Kasumi-1 (cell line): ENCODE results near the gene RFX4.

Experiments
- DNase-seq, 2 experiments: peaks; one replicate each; lab custom pipeline; 2025; lab: John Stamatoyannopoulos, UW

RFX4 gene

DNA sequence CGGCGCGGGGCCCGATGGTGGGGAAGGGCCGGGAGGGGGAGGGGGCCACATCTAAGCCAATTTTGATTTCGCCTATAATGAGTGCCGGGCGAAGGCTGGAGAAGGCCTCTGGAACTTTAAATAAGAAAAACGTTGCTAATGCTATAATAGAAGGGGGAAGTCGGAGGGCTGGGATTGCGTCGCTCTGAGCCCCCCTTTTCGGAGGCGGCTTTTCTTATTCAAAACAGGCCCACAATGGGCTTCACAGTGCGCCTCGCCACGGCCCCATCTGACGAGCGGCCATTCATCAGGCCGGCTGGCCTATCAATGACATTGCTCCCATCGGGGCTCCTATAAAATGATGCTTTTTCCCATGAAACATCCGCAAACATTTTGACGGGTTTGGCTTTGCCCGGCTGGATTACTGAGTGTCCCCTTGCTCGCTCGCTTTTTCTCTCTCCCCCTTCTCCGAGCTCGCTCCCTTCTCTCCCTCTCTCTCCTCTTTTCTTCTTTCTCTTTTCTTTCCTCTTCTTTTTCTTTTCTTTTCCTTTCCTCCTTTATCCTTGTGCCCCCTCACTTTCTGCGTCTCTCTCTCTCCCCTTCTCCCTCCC is at the start of gene RFX4:
Gene RFX4 (plus strand): TSS at position 364 of the 590 bp plus-strand sequence. CDS start 317 bp downstream, outside the sequence.
- no peak for DNase-seq

DNA sequence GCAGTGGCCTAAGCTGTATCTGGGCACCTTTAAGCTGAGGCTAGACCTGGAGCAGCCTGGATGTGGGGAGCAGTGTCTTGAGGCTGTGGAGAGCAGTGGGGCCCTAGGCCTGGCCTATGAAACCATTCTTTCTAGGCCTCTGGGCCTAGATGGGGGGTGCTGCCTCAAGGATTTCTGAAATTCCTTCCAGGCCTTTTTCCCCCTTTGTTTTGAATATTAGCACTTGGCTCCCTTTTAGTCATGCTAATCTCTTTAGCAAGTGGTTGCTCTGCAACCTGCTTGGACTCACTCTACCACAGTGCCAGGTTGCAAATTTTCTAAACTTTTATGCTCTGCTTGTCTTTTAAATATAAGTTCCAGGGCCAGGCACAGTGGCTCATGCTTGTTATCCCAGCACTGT is 41.6 kb upstream of the RFX4 start:
- no peak for DNase-seq

DNA sequence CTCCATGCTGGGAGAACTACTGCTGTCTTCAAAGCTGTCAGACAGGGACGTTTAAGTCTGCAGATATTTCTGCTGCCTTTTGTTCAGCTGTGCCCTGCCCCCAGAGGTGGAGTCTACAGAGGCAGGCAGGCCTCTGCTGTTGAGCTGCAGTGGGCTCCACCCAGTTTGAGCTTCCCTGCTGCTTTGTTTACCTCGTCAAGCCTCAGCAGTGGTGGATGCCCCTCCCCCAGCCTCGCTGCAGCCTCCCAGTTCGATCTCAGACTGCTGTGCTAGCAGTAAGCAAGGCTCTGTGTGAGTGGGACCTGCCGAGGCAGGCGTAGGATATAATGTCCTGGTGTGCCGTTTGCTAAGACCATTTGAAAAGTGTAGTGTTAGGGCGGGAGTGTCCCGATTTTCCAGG is 31.4 kb upstream of the RFX4 start:
- no peak for DNase-seq

DNA sequence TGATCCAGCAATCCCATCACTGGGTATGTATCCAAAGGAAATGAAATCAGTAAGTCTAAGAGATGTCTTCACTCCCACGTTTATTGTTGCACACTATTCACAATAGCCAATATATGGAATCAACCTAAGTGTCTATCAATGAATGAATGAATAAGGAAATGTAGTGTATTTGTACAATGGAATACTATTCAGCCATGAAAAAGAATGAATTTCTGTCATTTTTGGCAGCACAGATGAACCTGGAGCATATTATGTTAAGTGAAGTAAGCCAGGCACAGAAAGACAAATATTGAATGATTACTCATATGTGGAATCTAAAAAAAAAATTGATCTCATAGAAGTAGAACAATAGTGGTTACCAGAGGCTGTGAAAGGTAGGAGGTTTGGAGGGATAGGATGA is 30.6 kb upstream of the RFX4 start:
- no peak for DNase-seq

DNA sequence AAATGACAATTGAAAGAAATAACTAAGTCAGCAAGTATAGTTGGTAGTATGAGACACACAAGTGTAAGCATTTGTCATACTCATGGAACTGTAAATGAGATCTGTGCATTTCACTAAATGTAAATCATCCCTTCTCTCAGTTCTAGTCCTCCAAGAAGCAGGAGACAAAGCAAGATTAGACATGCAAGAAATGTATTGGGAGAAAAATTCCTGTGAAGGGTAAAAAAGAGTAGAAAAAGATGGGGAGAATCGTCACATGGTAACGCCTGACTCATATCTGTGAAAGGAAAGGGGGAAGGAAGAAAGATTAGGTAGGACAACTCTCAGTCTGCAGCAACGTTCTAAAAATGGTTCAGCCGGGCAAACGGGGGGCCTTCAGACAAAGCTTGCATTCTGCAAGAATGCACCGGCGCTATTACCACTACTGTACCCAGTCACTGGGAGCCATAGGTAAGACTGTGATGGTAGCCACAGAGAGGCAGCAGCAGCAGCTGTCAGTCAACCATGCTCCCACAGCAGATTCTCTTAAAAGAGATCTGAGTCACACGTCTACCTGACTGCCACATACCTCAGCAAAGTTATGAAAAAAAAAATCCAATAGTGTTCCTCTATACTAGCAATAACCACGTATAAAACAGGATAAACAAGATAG is 18.0 kb upstream of the RFX4 start:
- DNase-seq = no peak

DNA sequence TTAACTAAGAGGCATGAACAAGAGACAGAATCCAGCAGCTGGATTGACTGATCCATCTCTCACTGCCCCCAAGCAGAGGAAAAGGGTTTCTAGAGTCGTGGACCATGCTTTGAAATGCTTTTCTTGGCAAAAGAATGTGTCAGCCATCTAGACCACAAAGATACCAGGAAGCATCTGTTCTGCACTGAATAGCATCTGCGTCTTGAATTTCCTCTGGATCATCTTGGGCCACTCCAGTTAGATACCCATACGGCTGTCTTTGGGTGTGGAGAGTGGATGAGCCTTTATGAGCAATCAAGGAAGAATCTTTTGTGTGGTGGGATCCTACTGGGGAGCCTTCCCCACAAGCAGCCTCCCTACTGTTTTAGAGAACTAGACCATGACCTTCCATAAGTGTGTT is 16.0 kb upstream of the RFX4 start:
- DNase-seq = no peak

DNA sequence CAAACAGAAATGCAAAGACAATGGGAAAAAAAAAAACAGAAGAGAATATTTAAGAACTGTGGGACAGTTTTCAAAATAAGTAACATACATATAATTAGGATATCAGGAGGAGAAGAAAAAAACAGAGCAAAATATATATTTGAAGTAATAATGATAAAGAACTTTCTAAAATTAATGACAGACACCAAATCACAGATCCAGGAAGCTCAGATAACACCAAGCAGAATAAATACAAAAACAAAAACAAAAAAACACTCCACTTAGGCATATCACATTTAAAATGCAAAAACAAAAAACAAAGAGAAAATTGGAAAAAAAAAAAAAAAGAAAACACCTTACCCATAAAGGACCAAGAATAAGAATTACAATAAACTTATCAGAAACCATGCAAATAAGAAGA is 9.6 kb upstream of the RFX4 start:
- no peak for DNase-seq

DNA sequence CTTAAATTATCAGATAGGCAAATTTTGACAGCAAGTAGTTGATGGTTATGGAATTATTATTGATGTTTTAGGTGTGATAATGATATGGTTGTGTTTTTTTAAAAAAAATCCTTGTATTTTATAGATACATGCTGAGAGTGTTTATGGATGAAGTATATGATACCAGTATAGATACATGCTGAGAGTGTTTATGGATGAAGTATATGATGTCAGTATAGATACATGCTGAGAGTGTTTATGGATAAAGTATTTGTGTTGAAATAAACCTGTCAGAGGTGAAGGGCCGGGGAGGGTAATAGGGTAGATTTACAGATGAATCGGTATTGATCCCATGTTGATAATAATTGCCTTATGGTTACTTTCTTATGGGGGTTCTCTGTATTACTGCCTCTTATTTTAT is 6.0 kb upstream of the RFX4 start:
- no peak for DNase-seq

DNA sequence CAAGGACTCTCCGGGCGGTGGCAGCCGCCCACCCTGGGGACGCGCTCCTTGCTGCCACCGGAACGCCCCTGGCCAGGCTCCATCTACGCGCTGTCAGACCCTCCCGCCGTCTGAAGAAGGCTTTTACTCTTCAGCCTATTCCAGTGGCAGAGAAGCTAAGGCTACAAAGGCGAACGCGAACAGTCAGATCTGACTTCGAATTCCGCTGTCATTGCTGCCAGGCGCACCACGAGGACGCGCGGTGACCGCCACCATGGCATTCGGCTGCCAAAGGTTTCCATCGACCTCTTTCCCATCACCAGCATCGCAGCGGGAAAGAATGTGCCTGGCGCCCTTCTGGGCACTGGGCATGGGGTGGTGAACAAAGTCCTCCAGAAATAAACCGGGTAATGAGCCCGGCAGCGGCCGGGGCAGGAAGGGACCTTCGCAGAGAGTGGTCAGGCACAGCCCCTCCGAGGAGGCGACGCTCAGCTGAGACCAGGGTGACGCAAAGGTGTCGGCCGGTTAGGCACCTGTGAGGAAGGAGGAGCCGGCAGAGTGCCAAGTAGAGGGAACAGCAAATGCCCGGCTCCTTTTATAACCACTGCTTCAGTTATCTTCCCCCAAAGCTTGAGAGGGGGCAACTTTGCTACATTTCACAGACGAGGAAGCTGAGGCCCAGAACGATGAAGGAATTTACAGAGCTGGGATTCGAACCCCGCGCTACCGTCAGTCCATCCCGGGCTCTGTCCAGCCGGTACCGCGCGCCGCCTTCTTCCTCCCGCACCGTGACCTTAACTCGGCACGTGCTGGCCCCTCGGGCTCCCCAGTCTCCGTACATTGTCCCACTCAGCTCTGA is 1.9 kb upstream of the RFX4 start:
- no peak for DNase-seq

DNA sequence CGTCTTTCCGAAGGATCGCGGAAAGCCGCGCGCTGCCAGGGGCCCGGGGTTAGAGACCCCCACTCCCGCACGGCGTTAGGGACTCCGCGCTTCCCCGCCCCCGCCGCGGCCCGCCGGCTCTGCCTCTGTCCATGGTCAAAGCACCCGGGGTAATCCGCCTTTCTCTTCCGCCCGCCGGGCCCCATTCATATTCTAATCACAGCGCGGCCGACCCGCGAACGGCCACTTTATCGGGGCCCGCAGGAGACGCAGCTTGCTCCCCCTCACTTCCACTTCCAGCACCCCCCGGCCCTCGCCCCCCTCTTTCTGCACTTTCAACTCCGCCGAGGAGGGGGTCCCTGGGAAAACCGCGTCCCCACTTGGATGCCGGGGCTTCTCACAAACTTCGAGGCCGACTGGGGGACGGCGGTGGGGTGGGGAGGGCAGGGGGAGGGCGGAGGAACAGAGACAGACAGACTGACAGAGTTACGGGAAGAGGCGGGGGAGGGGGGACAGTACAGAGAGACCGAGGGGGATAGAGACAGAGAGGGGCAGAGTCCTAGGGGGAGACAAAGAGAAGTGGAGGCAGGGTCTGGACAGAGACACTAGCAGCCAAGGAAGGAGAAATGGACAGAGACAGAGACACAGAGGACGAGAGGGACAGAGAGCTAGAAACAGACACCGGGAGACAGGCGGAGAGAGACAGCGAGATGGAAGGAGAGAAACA is 1.1 kb upstream of the RFX4 start:
- no peak for DNase-seq

DNA sequence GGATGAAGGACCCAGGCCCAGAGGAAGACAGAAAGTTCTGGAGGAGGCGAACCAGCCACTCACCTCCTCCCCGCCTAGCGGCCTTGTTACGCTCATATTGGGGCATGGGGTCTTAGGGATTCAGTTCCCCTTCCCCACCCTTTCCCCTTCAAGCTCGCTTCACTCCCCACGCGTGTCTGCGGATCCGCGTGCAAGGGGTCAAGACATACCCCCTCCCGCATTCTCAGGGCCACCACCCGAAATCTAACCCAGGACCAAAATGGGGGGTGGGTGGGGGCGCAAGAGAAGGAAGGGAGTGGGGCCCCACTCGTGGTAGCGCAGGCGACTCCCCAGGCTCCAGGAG is 584 bp upstream of the RFX4 start:
- no peak for DNase-seq

DNA sequence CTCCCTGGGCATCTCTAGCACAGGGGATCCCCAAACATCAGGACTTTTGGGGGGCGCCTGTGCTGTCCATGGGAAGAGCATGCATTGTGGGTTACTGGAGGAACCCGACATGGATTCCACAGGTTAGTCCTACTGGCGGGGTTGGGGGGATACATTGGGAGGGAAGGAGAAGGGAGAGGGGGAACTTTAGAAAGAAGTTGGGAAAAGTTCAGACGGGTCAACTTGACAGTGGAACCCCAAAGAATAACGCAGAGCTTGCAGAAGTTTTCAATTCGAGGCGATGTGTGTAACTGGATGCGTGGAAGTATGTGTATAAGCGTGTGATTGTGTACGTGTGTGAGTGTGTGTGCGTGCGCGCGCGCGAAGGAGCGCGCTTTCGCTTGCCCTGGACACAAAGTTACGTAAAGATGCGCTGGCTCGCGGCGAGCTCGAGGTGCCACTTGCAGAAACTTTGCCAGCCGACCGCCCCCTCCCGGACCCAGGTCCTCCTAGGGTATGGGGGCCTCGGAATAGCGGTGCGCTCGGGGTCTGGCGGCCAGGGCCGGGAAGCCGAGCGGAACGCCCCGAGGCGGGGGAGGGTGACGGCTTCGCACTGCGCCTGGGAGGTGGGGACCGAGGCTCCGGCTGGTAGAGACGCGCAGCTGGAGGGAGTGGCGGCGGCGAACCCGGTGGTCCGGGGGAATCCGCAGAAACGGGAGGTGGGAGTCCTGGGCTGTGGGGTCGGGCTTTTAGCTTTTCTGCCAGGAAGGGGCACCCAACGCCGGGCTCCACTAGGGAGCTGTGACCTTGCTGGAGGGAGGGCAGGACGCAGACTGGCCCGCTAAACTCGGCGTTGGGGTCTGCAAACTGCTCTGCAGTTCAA is 669 bp downstream of the RFX4 start:
- DNase-seq = no peak

DNA sequence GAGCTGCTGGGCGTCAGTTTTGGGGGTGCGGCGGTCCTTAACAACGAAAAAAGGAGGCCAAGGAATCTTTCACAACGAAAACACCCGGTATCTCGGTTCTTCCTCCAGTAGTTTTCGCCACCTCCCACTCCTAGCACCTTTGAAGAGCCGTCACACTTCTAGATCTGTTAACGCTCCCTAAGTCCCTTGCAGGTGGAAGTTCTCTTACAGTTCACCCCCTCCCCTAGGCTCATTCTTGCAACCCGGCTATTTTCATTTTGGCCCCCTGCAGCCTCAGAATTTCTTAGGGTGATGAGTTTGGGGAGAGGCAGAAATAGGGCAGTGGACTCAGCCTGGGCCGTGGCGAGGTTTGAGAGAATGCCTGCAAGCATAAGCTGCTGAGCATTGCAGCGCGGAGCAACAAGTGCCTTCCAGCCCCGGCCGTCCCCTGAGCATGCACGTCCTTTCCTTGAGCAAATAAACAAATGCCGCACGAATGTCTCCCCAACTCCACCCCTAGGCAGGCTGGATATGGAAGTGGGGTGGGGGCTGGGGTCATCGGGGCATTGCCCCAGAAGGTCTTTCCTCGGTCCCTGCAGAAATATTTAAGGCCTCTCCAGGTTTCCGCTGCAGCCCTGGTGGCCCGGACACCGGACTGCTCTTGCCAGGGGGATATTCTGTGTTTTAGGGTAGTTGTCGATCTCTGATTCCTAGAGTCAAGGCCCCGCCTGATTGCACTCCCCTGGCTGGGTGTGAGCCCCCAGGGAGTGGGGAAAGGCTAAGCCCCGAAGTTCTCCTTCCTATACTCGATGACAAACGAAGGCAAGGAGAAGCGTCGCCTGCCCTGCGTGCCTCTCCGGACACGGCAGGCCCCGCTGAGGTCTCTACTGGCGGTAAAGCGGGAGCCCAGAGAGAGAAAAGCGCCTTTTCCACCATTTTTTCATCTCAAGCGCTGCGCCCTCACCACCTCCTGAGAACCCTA is 1.6 kb downstream of the RFX4 start:
- no peak for DNase-seq

DNA sequence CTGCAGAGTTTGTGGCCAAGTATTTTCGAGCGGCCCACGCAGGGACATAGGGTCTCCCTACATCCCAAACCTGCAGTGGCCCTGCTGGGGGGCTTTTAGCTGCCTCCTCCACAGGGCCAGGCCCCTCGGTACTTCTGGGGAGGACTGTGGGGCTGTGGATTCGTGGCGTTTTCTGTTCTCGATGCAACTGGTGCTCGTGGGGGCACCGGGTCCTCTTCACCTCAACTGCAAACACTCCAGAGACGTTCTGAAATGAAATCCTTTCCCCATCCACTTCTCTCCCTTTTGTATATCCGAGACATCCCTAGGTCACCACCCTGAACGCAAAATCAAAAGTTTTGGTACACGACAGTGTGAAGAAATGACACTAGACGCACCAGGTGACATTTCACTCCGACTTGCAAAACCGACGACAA is 2.3 kb downstream of the RFX4 start:
- DNase-seq = no peak

DNA sequence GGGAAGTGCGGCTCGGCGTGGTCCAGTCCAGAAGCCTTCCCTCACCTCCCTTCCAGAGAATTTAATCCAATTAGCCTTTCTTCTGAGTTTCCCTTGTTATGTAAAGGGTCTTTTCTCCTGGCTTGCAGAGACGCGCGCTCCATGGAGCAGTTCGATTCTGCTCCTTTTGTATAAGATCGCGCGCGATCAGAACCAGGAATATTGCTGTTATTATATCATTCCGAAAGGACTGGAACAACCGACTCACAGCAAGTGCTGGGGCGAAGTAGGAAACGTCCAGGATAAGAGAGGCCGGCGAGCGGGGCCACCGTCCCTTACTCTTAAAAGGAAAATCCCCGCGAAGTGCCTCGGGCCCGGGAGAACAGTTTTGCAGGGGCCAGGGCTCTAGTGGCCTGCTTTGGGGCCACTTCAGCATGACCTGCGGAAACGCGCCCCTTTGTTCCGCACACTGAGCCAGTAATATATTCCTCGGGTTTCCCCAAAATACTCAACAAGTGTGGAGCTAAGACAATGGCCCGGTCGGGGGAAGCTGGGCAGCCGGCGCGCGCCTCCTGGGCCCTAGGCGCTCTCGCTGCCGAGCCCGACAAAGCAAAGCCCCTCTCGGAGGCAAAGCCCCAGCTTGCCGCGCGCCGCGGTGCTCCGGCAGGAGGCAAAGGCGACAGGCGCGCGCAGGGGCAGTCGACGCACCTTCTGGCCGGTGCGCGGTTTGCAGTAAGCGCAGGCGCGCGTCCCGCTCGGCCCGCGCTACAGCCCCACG is 2.9 kb downstream of the RFX4 start:
- DNase-seq = no peak

DNA sequence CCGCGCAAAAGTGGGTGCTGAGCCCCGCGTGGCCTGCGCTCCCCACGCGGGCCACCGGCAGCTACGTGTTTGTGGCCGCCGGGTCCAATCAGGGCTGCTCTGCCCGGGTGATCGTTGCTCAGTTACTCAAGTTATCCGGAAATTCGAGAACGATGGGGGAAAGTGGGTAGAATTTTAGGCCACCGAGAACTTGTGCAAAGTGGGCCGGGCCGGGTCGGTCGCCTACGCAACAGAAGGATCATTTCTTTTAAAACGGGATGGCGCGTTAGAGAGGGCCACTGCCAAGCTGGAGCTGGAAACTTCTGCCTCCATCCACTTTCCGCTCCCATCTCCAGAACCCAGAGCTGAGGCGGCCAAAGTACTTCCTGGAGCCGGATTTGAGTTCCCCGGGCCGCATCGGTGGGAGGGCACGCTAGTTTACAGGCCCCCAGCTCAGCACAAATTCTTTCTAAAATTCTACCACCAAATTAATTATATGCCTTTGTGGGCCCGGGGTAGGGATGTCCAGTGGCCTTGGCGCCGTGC is 3.5 kb downstream of the RFX4 start:
- DNase-seq = no peak

DNA sequence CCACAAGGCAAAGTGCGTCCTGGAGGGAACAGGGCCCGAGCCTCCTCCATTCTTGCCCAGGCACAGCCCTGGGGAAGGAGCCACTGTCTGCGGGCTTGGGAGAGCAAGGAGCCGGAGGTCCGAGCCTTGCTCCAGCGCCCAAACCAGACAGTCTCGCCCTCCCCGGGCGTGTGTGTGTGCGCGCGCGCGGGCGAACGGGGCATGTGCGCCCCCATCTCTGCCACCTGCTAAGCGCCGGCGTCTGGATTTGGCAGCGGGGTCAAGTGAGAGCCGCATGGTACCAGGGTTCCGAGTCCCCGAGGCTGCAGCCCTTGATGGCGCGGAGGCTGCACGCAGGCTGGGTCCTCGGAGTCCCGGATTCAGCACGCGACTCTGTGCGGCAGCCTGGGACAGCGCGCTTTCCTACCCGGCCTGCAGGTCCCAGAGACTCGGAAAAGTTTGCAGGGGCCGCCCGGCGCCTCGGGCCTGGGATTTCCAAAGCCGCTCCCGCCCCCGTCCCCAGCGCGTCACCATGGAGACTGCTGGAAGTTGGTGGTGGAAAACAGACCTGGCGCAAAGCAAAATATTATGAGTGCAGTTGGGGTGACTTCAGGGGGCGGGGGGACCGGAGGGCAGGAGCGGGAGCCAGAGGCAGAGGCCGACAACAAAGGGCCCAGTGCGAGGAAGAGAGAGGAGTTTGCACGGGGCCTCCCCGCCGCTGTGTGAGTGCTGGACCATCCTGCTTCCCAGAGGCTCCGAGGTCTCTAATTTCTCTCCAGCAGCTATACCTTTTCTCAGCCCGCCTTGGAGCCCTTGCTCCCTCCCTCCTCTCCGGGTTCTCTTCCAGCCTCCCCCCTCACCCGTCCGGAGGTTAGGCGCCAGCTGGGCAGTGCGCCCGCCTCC is 4.2 kb downstream of the RFX4 start:
- DNase-seq = no peak

DNA sequence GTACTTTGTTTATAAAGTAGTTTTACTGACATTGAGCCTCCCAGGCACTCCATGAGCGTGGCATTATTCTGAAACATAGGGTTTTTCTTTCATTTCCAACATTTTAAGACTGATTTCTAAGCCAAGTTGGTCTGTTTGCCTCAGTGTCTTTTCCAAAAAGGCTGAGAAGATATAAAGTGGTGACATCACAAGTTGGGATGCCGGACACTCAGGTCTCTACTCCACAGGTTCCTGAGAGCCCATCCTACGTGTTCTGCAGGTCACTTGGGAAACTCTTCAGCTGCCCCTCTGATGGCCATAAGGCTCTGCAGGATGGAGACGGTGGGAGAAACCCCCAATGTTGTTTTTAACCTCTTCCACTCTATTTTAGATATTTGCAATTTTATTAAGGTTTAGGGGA is 6.0 kb downstream of the RFX4 start:
- no peak for DNase-seq

DNA sequence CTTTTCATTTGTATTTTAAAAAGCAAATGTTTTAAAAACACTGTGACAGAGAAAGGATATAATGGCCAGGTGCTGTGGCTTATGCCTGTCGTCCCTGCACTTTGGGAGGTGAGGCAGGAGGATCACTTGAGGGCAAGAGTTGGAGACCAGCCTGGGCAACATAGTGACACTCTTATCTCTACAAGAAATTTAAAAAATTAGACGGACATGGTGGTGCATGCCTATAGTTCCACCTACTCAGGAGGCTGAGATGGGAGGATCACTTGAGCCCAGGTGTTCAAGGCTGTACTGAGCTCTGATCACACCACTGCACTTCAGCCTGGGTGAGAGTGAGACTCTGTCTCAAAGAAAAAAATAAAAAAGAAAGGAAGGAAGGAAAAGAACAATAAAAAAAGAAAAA is 7.8 kb downstream of the RFX4 start:
- DNase-seq = no peak
